DND-41 (cell line): ENCODE measurements around the gene RNF135.
"Not testable (repeated sequence)": the region's sequence is repeated elsewhere in the genome, so short reads cannot be mapped to it uniquely, and the experiment has no call there.

Experiments used
- CTCF ChIP-seq: IDR thresholded peaks from 2 replicates; pipeline ENCODE4 v1.5.1; 2012; ENCODE audit warnings: borderline replicate concordance, low read length, moderate library complexity, mild to moderate bottlenecking; ENCODE audit not compliant: poor library complexity, severe bottlenecking; ENCODE audit errors: extremely low read depth
- EZH2 ChIP-seq: IDR thresholded peaks from 3 replicates; pipeline ENCODE4 v1.6.1; 2012; ENCODE audit warnings: borderline replicate concordance, low read depth, mild to moderate bottlenecking, moderate library complexity, low read length, inconsistent platforms; ENCODE audit not compliant: severe bottlenecking

- TF ChIP-seq CTCF, EZH2: not testable (repeated sequence)
These were observed 41.0 kb upstream of the RNF135 start for GRCh38 chr17:30929861-30930260.
